ENCODE measurements around the gene CRIP2.

The CRIP2 gene

DNA sequence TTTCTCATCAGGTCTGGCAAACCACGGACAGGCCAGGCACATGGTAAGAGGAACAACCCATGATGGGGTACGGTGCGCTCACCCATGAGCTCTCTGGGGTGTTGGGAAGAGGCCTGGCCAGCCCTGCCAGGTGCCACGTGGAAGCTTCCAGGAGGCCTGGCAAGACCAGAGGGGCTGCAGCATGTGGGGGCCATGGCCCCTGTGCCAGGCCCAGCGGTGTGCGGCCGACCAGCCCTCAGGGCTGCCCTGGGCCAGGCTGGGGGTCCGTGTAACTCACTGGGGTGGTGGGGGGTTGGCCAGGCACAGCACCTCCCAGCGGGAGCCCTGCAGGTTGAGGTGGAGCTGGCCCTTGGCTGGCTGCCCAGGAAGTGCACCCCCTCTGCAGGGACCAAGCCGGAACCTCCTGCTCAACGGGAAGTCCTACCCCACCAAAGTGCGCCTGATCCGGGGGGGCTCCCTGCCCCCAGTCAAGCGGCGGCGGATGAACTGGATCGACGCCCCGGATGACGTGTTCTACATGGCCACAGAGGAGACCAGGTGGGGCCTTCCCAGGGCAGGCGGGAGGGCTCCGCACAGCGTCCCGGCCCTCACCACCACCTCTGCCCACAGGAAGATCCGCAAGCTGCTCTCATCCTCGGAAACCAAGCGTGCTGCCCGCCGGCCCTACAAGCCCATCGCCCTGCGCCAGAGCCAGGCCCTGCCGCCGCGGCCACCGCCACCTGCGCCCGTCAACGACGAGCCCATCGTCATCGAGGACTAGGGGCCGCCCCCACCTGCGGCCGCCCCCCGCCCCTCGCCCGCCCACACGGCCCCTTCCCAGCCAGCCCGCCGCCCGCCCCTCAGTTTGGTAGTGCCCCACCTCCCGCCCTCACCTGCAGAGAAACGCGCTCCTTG is 4.9 kb upstream of the CRIP2 start:
- Histone ChIP-seq H3K9me3 (ENCODE audit: control insufficient read depth in 5 of 5, low read length in 5 of 5) (no peaks in the 10 kb centered on the region), H3K9ac (ENCODE audit: low read length in 5 of 5) (no peak overlapping the region), H3K4me1 (ENCODE audit: control insufficient read depth in 5 of 5, insufficient read depth in 5 of 5, low read length in 5 of 5) (peaks cover 2 to 40% (median 36%) of the 10 kb centered on the region in 5 donors), H3K36me3 (ENCODE audit: control insufficient read depth in 5 of 5, insufficient read depth in 5 of 5, low read length in 5 of 5) (peaks cover 0 to 48% (median 35%) of the 10 kb centered on the region in 5 donors), H3K27ac (ENCODE audit: low read depth, low read length) (no peak overlapping the region), H3K27me3 (ENCODE audit: control insufficient read depth in 5 of 5, insufficient read depth in 4 of 5, low read length in 5 of 5) (peaks cover 0 to 7% (median 0%) of the 10 kb centered on the region in 5 donors), H3K4me3 (ENCODE audit: low read depth in 1 of 5, low read length in 5 of 5) (no peak overlapping the region)

DNA sequence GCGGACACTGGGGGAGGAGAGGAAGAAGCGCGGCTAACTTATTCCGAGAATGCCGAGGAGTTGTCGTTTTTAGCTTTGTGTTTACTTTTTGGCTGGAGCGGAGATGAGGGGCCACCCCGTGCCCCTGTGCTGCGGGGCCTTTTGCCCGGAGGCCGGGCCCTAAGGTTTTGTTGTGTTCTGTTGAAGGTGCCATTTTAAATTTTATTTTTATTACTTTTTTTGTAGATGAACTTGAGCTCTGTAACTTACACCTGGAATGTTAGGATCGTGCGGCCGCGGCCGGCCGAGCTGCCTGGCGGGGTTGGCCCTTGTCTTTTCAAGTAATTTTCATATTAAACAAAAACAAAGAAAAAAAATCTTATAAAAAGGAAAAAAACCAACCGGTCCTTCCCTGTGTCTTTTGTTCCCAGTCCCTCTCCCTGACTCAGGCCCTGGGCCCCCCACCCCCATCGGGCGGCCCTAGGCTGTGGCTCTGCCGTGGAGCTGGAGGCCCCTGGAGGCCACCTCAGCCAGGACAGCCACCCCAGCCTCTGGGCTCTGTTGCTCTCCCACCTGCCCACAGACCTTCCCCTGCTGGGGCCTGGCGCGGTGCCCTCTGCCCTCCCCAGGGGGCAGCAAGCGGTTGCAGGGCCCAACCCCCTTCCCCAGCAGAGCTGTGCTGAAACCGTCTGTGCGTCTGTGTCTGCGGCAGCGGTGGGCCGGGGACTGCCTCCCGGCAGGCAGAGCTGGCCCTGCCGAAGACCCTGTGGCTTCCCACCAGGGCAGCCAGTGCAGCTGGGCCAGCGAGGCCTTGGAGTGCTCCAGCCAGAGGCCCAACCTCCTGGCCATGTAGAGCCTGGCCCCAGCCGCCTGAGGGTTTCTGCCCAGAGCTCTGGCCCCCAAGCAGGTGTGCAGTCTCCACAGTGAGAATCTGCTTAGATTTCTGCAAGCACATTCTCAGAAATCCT is 4.0 kb upstream of the CRIP2 start:
- Histone ChIP-seq H3K9ac (ENCODE audit: low read length in 5 of 5) (no peak overlapping the region), H3K36me3 (ENCODE audit: control insufficient read depth in 5 of 5, insufficient read depth in 5 of 5, low read length in 5 of 5) (peaks cover 0 to 39% (median 26%) of the 10 kb centered on the region in 5 donors), H3K4me1 (ENCODE audit: control insufficient read depth in 5 of 5, insufficient read depth in 5 of 5, low read length in 5 of 5) (peaks cover 2 to 48% (median 41%) of the 10 kb centered on the region in 5 donors), H3K9me3 (ENCODE audit: control insufficient read depth in 5 of 5, low read length in 5 of 5) (no peaks in the 10 kb centered on the region), H3K27ac (ENCODE audit: low read depth, low read length) (no peak overlapping the region), H3K27me3 (ENCODE audit: control insufficient read depth in 5 of 5, insufficient read depth in 4 of 5, low read length in 5 of 5) (peaks cover 0 to 7% (median 0%) of the 10 kb centered on the region in 5 donors), H3K4me3 (ENCODE audit: low read depth in 1 of 5, low read length in 5 of 5) (no peak overlapping the region)

GRCh38 chr14:105471297-105471821 is 3.3 kb upstream of the CRIP2 start:
- H3K4me3 ChIP-seq (ENCODE audit: low read depth in 1 of 5, low read length in 5 of 5) = no peak overlapping the region
- H3K9me3 ChIP-seq (ENCODE audit: control insufficient read depth in 5 of 5, low read length in 5 of 5) = no peaks in the 10 kb centered on the region
- H3K36me3 ChIP-seq (ENCODE audit: control insufficient read depth in 5 of 5, insufficient read depth in 5 of 5, low read length in 5 of 5) = peaks cover 0 to 32% (median 22%) of the 10 kb centered on the region in 5 donors
- H3K27ac ChIP-seq (ENCODE audit: low read depth, low read length) = no peak overlapping the region
- H3K9ac ChIP-seq (ENCODE audit: low read length in 5 of 5) = no peak overlapping the region
- peaks cover 2 to 55% (median 49%) of the 10 kb centered on the region in 5 donors for H3K4me1 ChIP-seq (ENCODE audit: control insufficient read depth in 5 of 5, insufficient read depth in 5 of 5, low read length in 5 of 5)
- H3K27me3 ChIP-seq (ENCODE audit: control insufficient read depth in 5 of 5, insufficient read depth in 4 of 5, low read length in 5 of 5) = peaks cover 0 to 7% (median 0%) of the 10 kb centered on the region in 5 donors

GRCh38 chr14:105471823-105472485 is 2.7 kb upstream of the CRIP2 start:
- Histone ChIP-seq H3K9ac (ENCODE audit: low read length in 5 of 5) (no peak overlapping the region), H3K4me3 (ENCODE audit: low read depth in 1 of 5, low read length in 5 of 5) (no peak overlapping the region), H3K27ac (ENCODE audit: low read depth, low read length) (no peak overlapping the region), H3K4me1 (ENCODE audit: control insufficient read depth in 5 of 5, insufficient read depth in 5 of 5, low read length in 5 of 5) (peaks cover 5 to 61% (median 55%) of the 10 kb centered on the region in 5 donors), H3K27me3 (ENCODE audit: control insufficient read depth in 5 of 5, insufficient read depth in 4 of 5, low read length in 5 of 5) (peaks cover 0 to 7% (median 0%) of the 10 kb centered on the region in 5 donors), H3K9me3 (ENCODE audit: control insufficient read depth in 5 of 5, low read length in 5 of 5) (no peaks in the 10 kb centered on the region), H3K36me3 (ENCODE audit: control insufficient read depth in 5 of 5, insufficient read depth in 5 of 5, low read length in 5 of 5) (peaks cover 0 to 26% (median 17%) of the 10 kb centered on the region in 5 donors)

- Histone ChIP-seq H3K9ac (ENCODE audit: low read length in 5 of 5) (no peak overlapping the region), H3K9me3 (ENCODE audit: control insufficient read depth in 5 of 5, low read length in 5 of 5) (no peaks in the 10 kb centered on the region), H3K4me3 (ENCODE audit: low read depth in 1 of 5, low read length in 5 of 5) (no peak overlapping the region), H3K4me1 (ENCODE audit: control insufficient read depth in 5 of 5, insufficient read depth in 5 of 5, low read length in 5 of 5) (peaks cover 5 to 67% (median 60%) of the 10 kb centered on the region in 5 donors), H3K27me3 (ENCODE audit: control insufficient read depth in 5 of 5, insufficient read depth in 4 of 5, low read length in 5 of 5) (peaks cover 0 to 7% (median 0%) of the 10 kb centered on the region in 5 donors), H3K36me3 (ENCODE audit: control insufficient read depth in 5 of 5, insufficient read depth in 5 of 5, low read length in 5 of 5) (peaks cover 0 to 20% (median 15%) of the 10 kb centered on the region in 5 donors), H3K27ac (ENCODE audit: low read depth, low read length) (no peak overlapping the region)
Measured at GRCh38 chr14:105472486-105472991, 2.1 kb upstream of the CRIP2 start.

- H3K27me3 ChIP-seq (ENCODE audit: control insufficient read depth in 5 of 5, insufficient read depth in 4 of 5, low read length in 5 of 5) = peaks cover 0 to 7% (median 0%) of the 10 kb centered on the region in 5 donors
- H3K4me1 ChIP-seq (ENCODE audit: control insufficient read depth in 5 of 5, insufficient read depth in 5 of 5, low read length in 5 of 5) = peaks cover 5 to 65% (median 60%) of the 10 kb centered on the region in 5 donors
- peak overlapping the region in 4 of 5 donors; percentile 47 to 65 (median 52) for H3K4me3 ChIP-seq (ENCODE audit: low read depth in 1 of 5, low read length in 5 of 5)
- no peaks in the 10 kb centered on the region for H3K9me3 ChIP-seq (ENCODE audit: control insufficient read depth in 5 of 5, low read length in 5 of 5)
- H3K36me3 ChIP-seq (ENCODE audit: control insufficient read depth in 5 of 5, insufficient read depth in 5 of 5, low read length in 5 of 5) = peaks cover 0 to 14% (median 9%) of the 10 kb centered on the region in 5 donors
- no peak overlapping the region for H3K27ac ChIP-seq (ENCODE audit: low read depth, low read length)
- peak overlapping the region in 1 of 5 donors; percentile 35 for H3K9ac ChIP-seq (ENCODE audit: low read length in 5 of 5)
Measured at GRCh38 chr14:105473033-105473676, 1.5 kb upstream of the CRIP2 start.

- H3K27me3 ChIP-seq (ENCODE audit: control insufficient read depth in 5 of 5, insufficient read depth in 4 of 5, low read length in 5 of 5) = peaks cover 0 to 7% (median 0%) of the 10 kb centered on the region in 5 donors
- H3K27ac ChIP-seq (ENCODE audit: low read depth, low read length) = no peak overlapping the region
- peaks cover 5 to 58% (median 56%) of the 10 kb centered on the region in 5 donors for H3K4me1 ChIP-seq (ENCODE audit: control insufficient read depth in 5 of 5, insufficient read depth in 5 of 5, low read length in 5 of 5)
- H3K9me3 ChIP-seq (ENCODE audit: control insufficient read depth in 5 of 5, low read length in 5 of 5) = no peaks in the 10 kb centered on the region
- peaks cover 0 to 10% (median 7%) of the 10 kb centered on the region in 5 donors for H3K36me3 ChIP-seq (ENCODE audit: control insufficient read depth in 5 of 5, insufficient read depth in 5 of 5, low read length in 5 of 5)
- H3K4me3 ChIP-seq (ENCODE audit: low read depth in 1 of 5, low read length in 5 of 5) = peak overlapping the region in 4 of 5 donors; percentile 47 to 65 (median 52)
- peak overlapping the region in 1 of 5 donors; percentile 35 for H3K9ac ChIP-seq (ENCODE audit: low read length in 5 of 5)
Measured at GRCh38 chr14:105473677-105474482, 741 bp upstream of the CRIP2 start.

DNA sequence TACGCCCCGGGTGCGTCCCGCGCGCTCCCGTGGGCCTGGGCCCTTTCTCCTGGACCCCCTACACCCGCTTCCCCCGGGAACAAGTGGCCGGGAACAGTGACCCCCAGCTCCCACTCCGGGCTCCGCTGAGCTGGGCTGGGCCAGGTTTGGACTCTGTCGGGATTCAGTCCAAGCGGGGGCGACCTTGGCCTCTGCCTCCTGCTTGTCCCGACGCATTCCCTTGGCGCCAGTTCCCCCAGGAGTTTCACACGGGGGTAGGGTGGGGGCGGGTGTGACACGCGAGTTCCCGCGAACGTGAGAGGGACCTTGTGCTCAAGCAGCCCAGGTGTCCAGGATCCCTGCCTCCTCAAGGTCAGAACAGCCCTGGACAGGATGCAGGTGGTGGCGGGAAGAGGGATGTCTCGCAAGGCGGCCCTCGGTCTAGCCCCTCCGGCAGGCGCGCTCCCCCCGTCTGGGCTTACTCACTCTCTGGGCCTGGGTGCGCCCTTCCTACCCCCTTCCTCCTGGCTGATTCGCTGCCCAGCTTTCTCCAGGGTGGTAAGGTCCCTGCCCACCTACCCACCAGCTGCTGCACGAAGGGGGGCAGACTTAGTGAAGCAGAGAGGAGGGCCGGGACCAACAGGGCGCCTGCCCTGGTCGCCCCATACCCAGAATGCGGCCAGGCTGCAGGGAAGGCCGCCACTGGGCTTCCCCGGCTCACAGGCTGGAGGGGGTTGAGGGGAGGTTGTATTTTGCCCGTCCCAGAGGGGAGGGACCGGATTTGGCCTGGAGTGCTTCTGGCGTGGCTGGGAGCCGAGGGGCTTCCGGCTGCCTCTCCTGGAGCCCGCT is 862 bp downstream of the CRIP2 start:
- Histone ChIP-seq H3K27me3 (ENCODE audit: control insufficient read depth in 5 of 5, insufficient read depth in 4 of 5, low read length in 5 of 5) (peaks cover 0 to 12% (median 3%) of the 10 kb centered on the region in 5 donors), H3K27ac (ENCODE audit: low read depth, low read length) (peak overlapping the region; percentile 77), H3K9me3 (ENCODE audit: control insufficient read depth in 5 of 5, low read length in 5 of 5) (no peaks in the 10 kb centered on the region), H3K4me1 (ENCODE audit: control insufficient read depth in 5 of 5, insufficient read depth in 5 of 5, low read length in 5 of 5) (peaks cover 5 to 59% (median 50%) of the 10 kb centered on the region in 5 donors), H3K36me3 (ENCODE audit: control insufficient read depth in 5 of 5, insufficient read depth in 5 of 5, low read length in 5 of 5) (peaks cover 0 to 9% (median 6%) of the 10 kb centered on the region in 5 donors), H3K4me3 (ENCODE audit: low read depth in 1 of 5, low read length in 5 of 5) (peak overlapping the region; percentile 22 to 86 (median 72)), H3K9ac (ENCODE audit: low read length in 5 of 5) (peak overlapping the region in 4 of 5 donors; percentile 49 to 86 (median 76))
